SK-N-SH (cell line): ENCODE measurements around the gene DCXR. TPM values are rescaled to one million over a fixed set of nuclear protein-coding genes. Genes with fewer than 3 reads are reported as not detected.

Experiments used
- CTCF ChIA-PET: fragments of 300-600, 350-600 bp; formaldehyde crosslinking; extraction: SDS; loops from one replicate; lab custom pipeline; 2021; lab: Yijun Ruan, JAX
- POLR2A ChIA-PET: fragments of 350-600 bp; sonication (Branson Sonifier 250); formaldehyde crosslinking; extraction: SDS; loops from one replicate; lab custom pipeline; 2020; ENCODE audit warnings: antibody characterized with exemption, inconsistent platforms; lab: Yijun Ruan, JAX
- DNase-seq: peaks from one replicate; pipeline ENCODE4 v3.0.0; 2012
- H2AFZ ChIP-seq: fragments of 200-600 bp; sonication (generic); 2 replicates; pipeline ENCODE4 v1.8.1; 2016; ENCODE audit warnings: antibody characterized with exemption, mild to moderate bottlenecking, low read depth
- H3F3A ChIP-seq: fragments of 200-600 bp; sonication (generic); replicated peaks from 2 replicates; pipeline ENCODE3; 2016; ENCODE audit warnings: antibody characterized with exemption, mild to moderate bottlenecking; ENCODE audit not compliant: insufficient read depth
- H3K27ac ChIP-seq, 2 experiments: fragments of 200-500 bp in 1 of 2; fragments of 200-600 bp in 1 of 2; sonication (Bioruptor generic) in 1 of 2; sonication (generic), shearing (Covaris generic) in 1 of 2; 2 replicates each; pipeline versions ENCODE4 v1.5.1 to v1.6.1; 2014 to 2016; ENCODE audit warnings: low read depth in 2 of 2, inconsistent platforms in 1 of 2, low read length in 1 of 2, mild to moderate bottlenecking in 1 of 2, mixed read lengths in 1 of 2
- H3K27me3 ChIP-seq: fragments of 200-600 bp; sonication (generic), shearing (Covaris generic); 2 replicates; pipeline ENCODE4 v1.6.1; 2016; ENCODE audit warnings: mixed run types; ENCODE audit not compliant: insufficient read depth
- H3K36me3 ChIP-seq, 2 experiments: fragments of 200-500 bp in 1 of 2; fragments of 200-600 bp in 1 of 2; sonication (Bioruptor generic) in 1 of 2; sonication (generic) in 1 of 2; replicated peaks in 1 of 2; 2 replicates each; pipeline versions ENCODE3 to v1.5.1; 2014 to 2016; ENCODE audit warnings: low read length in 1 of 2, mild to moderate bottlenecking in 1 of 2; ENCODE audit not compliant: insufficient read depth in 2 of 2, control insufficient read depth in 1 of 2
- H3K4me1 ChIP-seq, 2 experiments: fragments of 200-500 bp in 1 of 2; fragments of 200-600 bp in 1 of 2; sonication (Bioruptor generic) in 1 of 2; sonication (generic), shearing (Covaris generic) in 1 of 2; 2 replicates each; pipeline versions ENCODE4 v1.5.1 to v1.6.1; 2014 to 2016; ENCODE audit warnings: low read depth in 1 of 2, low read length in 1 of 2, mixed run types in 1 of 2; ENCODE audit not compliant: insufficient read depth in 2 of 2, control insufficient read depth in 1 of 2
- H3K4me2 ChIP-seq: fragments of 200-600 bp; sonication (generic), shearing (Covaris generic); 2 replicates; pipeline ENCODE4 v1.6.1; 2017; ENCODE audit warnings: mixed run types
- H3K4me3 ChIP-seq, 2 experiments: fragments of 200-500 bp in 1 of 2; fragments of 200-600 bp in 1 of 2; sonication (Bioruptor generic) in 1 of 2; sonication (generic), shearing (Covaris generic) in 1 of 2; 2 replicates each; pipeline versions ENCODE4 v1.5.1 to v1.8.1; 2014 to 2016; ENCODE audit warnings: low read depth in 2 of 2, inconsistent platforms in 1 of 2, low read length in 1 of 2, mild to moderate bottlenecking in 1 of 2, mixed read lengths in 1 of 2, moderate library complexity in 1 of 2
- H3K79me2 ChIP-seq: fragments of 200-600 bp; sonication (generic); 2 replicates; pipeline ENCODE4 v1.8.1; 2017; ENCODE audit warnings: mild to moderate bottlenecking; ENCODE audit not compliant: insufficient read depth
- H3K9ac ChIP-seq: fragments of 200-600 bp; sonication (generic); 2 replicates; pipeline ENCODE4 v1.6.1; 2017; ENCODE audit warnings: mixed run types
- H3K9me2 ChIP-seq: fragments of 200-600 bp; sonication (generic); 2 replicates; pipeline ENCODE4 v1.6.1; 2017; ENCODE audit warnings: mixed run types
- H3K9me3 ChIP-seq: fragments of 200-600 bp; sonication (generic); 2 replicates; pipeline ENCODE4 v1.6.1; 2017; ENCODE audit warnings: mixed run types, mild to moderate bottlenecking, moderate library complexity
- H4K20me1 ChIP-seq: fragments of 200-600 bp; sonication (generic); 2 replicates; pipeline ENCODE4 v1.6.1; 2017; ENCODE audit warnings: mild to moderate bottlenecking, mixed run types; ENCODE audit not compliant: insufficient read depth
- ELF1 ChIP-seq: IDR thresholded peaks from 2 replicates; pipeline ENCODE4 v1.4.0; 2012
- FOSL2 ChIP-seq: IDR thresholded peaks from 2 replicates; pipeline ENCODE4 v1.4.0; 2012; ENCODE audit warnings: low read depth, mild to moderate bottlenecking, moderate library complexity, borderline replicate concordance
- FOXJ3 ChIP-seq: sonication (generic); formaldehyde crosslinking; IDR thresholded peaks from 2 replicates; pipeline ENCODE4 v1.5.1; 2020; ENCODE audit warnings: mild to moderate bottlenecking, missing genetic modification reagents
- GABPA ChIP-seq: IDR thresholded peaks from 2 replicates; pipeline ENCODE4 v1.4.0; 2012; ENCODE audit warnings: low read depth, mild to moderate bottlenecking
- GATA2 ChIP-seq: sonication (generic); formaldehyde crosslinking; IDR thresholded peaks from 2 replicates; pipeline ENCODE4 v1.5.0; 2020; ENCODE audit warnings: mild to moderate bottlenecking, missing genetic modification reagents
- IRF3 ChIP-seq: fragments of 150-350 bp; IDR thresholded peaks from 2 replicates; pipeline ENCODE4 v1.6.1; 2016; ENCODE audit warnings: mild to moderate bottlenecking, low read depth, low read length
- MXI1 ChIP-seq: IDR thresholded peaks from 2 replicates; pipeline ENCODE4 v1.6.1; 2012; ENCODE audit warnings: mild to moderate bottlenecking, low read depth, low read length, improper control_type of control experiment
- NFIC ChIP-seq: IDR thresholded peaks from 2 replicates; pipeline ENCODE4 v1.4.0; 2012; ENCODE audit warnings: borderline replicate concordance
- RAD21 ChIP-seq: IDR thresholded peaks from 2 replicates; pipeline ENCODE4 v1.6.1; 2012; ENCODE audit warnings: mild to moderate bottlenecking, low read length
- RXRA ChIP-seq: IDR thresholded peaks from 2 replicates; pipeline ENCODE4 v1.4.0; 2012; ENCODE audit warnings: low read depth, mild to moderate bottlenecking, borderline replicate concordance
- SIN3A ChIP-seq: IDR thresholded peaks from 2 replicates; pipeline ENCODE4 v1.6.1; 2012; ENCODE audit warnings: low read depth, mild to moderate bottlenecking, low read length, moderate library complexity, borderline replicate concordance
- TAF1 ChIP-seq: IDR thresholded peaks from 2 replicates; pipeline ENCODE4 v1.6.1; 2012; ENCODE audit warnings: low read depth, mild to moderate bottlenecking, low read length, moderate library complexity, borderline replicate concordance
- TCF12 ChIP-seq: IDR thresholded peaks from 2 replicates; pipeline ENCODE4 v1.4.0; 2012
- ZBTB33 ChIP-seq: IDR thresholded peaks from 2 replicates; pipeline ENCODE4 v1.4.0; 2012; ENCODE audit warnings: low read depth, borderline replicate concordance
- WGBS: methylation state at CpG from one replicate; pipeline ENCODE4 v1.1.6; 2017; ENCODE audit warnings: low lambda C conversion rate; 5-methylcytosine and 5-hydroxymethylcytosine counted together
- polyA plus RNA-seq, 3 experiments: library from polyadenylated mRNA; depleted of rRNA; stranded (reverse); fragments of >200 nt; gene quantifications; 2 replicates each; pipeline ENCODE4 v1.2.3, GENCODE V29; 2012
- TF ChIP-seq, protein P1 (sequence below): fragments of 150-350 bp; IDR thresholded peaks from 2 replicates; pipeline ENCODE4 v1.6.1; 2017; ENCODE audit warnings: antibody characterized with exemption, low read length, low read depth, borderline replicate concordance
- TF ChIP-seq, protein P2 (sequence below): IDR thresholded peaks from 2 replicates; pipeline ENCODE4 v1.6.1; 2012; ENCODE audit warnings: mild to moderate bottlenecking, low read depth, low read length, moderate library complexity
- TF ChIP-seq, protein P3 (sequence below): IDR thresholded peaks from 2 replicates; pipeline ENCODE4 v1.4.0; 2012; ENCODE audit warnings: low read depth

The DCXR gene
- polyA plus RNA-seq, 1 of the 3 experiments (the other 2 are of a cell fraction) = 190 TPM

- no peak for TF ChIP-seq GABPA
- TF ChIP-seq, all 33 proteins: peak for 0
Measured at GRCh38 chr17:82042649-82043048, 5.2 kb upstream of the DCXR start (continued).

DNA sequence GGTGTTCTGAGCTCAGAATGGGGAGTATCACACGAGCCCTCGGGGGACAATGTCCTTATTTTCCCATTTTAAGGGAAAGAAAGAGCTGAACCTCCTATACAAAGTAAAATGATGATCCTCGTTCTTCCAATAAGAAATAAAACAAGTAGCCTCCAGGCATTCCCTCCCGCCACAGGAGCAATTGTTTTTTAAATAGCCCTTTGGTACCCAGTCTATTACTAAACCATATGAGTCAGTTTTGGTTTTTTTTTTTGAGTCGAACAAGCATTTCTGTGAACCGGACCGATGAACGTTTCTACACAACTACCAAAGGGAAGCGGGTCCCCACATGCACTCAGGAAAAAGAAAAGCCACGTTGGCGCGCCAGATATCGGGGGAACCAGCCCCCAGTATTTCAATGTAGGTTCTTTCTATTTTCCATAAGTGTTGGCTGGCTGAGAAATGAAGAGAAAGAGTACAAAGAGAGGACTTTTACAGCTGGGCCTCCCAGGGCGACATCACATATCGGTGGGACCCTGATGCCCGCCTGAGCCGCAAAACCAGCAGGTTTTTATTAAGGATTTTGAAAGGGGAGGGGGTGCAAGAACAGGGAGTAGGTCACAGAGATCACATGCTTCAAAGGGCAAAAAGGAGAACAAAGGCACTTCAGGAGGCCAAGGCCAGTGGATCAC is 3.8 kb upstream of the DCXR start:
- Histone ChIP-seq H3K4me3 (no peak overlapping the region), H3K4me1 (peaks cover 6 to 15% of the 10 kb centered on the region in 2 experiments), H4K20me1 (no peaks in the 10 kb centered on the region), H3K9ac (no peak overlapping the region), H3F3A (peaks cover 8% of the 10 kb centered on the region), H3K4me2 (no peak overlapping the region), H3K27me3 (no peaks in the 10 kb centered on the region), H3K36me3 (no peaks in the 10 kb centered on the region), H3K79me2 (no peaks in the 10 kb centered on the region), H3K27ac (no peak overlapping the region), H2AFZ (no peak overlapping the region), H3K9me2 (no peaks in the 10 kb centered on the region), H3K9me3 (no peaks in the 10 kb centered on the region)
- POLR2A ChIA-PET = no interaction called here
- DNase-seq = no peak
- CTCF ChIA-PET = interaction anchor here (1.2 to 35.7 kb wide), 5 partner anchors 9 to 111 kb away, joined by 3 to 1216 read pairs (median 6); partner anchors contain the start of genes NOTUM and RAC3
- 87% methylated on average over 17 of the region's 17 CpGs for WGBS
- TF ChIP-seq NFIC = no peak
- TF ChIP-seq MXI1 = no peak
- no peak for TF ChIP-seq TCF12
- TF ChIP-seq, protein P1, sequence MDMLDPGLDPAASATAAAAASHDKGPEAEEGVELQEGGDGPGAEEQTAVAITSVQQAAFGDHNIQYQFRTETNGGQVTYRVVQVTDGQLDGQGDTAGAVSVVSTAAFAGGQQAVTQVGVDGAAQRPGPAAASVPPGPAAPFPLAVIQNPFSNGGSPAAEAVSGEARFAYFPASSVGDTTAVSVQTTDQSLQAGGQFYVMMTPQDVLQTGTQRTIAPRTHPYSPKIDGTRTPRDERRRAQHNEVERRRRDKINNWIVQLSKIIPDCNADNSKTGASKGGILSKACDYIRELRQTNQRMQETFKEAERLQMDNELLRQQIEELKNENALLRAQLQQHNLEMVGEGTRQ = no peak
- TF ChIP-seq, protein P2, sequence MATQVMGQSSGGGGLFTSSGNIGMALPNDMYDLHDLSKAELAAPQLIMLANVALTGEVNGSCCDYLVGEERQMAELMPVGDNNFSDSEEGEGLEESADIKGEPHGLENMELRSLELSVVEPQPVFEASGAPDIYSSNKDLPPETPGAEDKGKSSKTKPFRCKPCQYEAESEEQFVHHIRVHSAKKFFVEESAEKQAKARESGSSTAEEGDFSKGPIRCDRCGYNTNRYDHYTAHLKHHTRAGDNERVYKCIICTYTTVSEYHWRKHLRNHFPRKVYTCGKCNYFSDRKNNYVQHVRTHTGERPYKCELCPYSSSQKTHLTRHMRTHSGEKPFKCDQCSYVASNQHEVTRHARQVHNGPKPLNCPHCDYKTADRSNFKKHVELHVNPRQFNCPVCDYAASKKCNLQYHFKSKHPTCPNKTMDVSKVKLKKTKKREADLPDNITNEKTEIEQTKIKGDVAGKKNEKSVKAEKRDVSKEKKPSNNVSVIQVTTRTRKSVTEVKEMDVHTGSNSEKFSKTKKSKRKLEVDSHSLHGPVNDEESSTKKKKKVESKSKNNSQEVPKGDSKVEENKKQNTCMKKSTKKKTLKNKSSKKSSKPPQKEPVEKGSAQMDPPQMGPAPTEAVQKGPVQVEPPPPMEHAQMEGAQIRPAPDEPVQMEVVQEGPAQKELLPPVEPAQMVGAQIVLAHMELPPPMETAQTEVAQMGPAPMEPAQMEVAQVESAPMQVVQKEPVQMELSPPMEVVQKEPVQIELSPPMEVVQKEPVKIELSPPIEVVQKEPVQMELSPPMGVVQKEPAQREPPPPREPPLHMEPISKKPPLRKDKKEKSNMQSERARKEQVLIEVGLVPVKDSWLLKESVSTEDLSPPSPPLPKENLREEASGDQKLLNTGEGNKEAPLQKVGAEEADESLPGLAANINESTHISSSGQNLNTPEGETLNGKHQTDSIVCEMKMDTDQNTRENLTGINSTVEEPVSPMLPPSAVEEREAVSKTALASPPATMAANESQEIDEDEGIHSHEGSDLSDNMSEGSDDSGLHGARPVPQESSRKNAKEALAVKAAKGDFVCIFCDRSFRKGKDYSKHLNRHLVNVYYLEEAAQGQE = no peak
- no peak for TF ChIP-seq GATA2
- no peak for TF ChIP-seq IRF3
- no peak for TF ChIP-seq FOSL2
- TF ChIP-seq TAF1 = no peak
- TF ChIP-seq FOXJ3 (CRISPR knock-in tag) = no peak
- no peak for TF ChIP-seq RXRA
- TF ChIP-seq ZBTB33 = no peak
- no peak for TF ChIP-seq RAD21
- TF ChIP-seq, protein P3, sequence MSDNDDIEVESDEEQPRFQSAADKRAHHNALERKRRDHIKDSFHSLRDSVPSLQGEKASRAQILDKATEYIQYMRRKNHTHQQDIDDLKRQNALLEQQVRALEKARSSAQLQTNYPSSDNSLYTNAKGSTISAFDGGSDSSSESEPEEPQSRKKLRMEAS = no peak
- no peak for TF ChIP-seq SIN3A
- no peak for TF ChIP-seq ELF1
